Hematopoietic multipotent progenitor cell treated with erythropoietin and hydrocortisone succinate and interleukin-3 and kit ligand, for 4 days (in vitro differentiated cells): Measurements from ENCODE around the gene PDLIM4.

Experiments used
- DNase-seq: peaks from one replicate; pipeline ENCODE4 v3.0.0-alpha.2; 2015

The PDLIM4 gene

DNA sequence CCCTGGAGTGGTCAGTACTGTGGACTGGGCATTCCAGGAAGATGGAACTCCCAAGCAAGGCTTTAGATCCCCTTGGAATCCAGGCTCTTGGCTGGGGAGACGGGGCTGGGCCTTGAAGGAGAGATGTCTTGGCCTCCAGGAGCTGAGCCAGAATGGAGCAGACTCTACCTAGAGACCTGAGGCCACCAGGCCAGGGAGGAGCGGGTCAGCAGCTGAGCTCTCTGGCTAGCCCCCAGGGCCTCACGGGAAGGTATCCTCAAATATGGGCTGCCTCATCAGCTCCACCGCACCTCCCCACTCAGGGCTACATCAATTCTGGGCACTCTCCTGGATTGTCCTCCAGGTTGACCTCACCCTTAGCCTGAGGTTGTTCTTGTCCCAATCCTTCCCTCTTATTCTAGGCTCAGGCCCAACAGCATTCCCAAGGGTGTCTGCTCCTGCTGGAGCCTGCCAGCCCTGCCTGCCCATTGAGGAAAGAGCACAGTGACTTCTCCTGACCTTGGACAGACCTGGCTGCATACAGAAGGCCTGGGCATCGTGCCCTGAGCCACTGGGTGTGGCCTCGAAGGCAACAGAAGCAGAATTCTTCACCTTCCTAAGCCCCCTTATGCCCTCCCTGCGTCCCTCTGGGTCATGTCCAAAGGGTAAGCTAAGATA is 3.0 kb upstream of the PDLIM4 start:
- no peak for DNase-seq

DNA sequence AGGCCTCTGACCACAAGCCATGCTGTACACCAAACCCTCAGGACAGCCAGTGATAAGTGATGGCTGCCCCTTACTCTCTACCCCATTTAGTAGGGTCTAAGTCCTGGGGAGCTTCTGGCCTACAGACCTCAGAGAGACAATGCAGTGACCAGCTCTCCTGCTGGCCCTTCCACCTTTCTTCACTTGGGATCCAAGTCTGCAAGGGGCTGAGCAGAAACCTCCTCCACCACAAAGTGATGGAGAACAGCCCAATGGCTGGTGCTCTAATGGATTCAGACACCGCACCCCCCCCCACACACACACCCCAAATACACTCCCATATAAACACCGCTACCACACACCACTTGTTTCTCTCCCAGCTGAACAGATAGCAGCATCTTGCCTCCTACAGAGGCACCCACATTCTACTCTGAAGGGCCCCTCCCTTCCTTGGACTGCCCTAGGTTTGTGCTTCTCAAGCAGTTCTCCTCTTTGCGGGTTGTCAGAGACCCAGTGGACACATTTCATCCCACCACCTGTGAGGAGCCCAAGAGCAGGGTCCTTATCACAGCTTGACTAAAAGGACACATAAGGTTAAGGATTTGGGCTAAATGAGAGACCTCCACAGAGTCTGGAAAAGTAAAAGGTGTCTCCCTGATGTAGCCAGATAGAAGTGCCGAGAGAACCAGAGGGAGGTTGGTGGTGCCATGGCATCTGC is 1.3 kb upstream of the PDLIM4 start:
- DNase-seq: no peak

DNA sequence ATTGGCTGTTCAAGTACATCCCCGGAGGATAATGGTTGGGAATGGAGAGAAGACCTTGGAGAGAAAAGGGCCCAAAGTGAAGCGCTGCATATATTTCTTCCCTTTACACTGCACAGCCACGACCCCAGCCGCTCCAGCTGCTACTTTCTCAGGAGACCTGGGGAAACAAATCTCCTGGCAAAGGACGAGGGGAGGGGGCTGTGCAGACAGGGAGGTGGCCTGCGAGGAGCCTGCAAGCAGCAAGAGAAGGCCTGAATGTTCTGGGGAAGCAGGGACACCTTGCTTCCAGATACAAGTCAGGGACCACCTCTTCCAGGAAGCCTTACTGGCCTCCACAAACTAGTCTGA is 739 bp upstream of the PDLIM4 start:
- no peak for DNase-seq

DNA sequence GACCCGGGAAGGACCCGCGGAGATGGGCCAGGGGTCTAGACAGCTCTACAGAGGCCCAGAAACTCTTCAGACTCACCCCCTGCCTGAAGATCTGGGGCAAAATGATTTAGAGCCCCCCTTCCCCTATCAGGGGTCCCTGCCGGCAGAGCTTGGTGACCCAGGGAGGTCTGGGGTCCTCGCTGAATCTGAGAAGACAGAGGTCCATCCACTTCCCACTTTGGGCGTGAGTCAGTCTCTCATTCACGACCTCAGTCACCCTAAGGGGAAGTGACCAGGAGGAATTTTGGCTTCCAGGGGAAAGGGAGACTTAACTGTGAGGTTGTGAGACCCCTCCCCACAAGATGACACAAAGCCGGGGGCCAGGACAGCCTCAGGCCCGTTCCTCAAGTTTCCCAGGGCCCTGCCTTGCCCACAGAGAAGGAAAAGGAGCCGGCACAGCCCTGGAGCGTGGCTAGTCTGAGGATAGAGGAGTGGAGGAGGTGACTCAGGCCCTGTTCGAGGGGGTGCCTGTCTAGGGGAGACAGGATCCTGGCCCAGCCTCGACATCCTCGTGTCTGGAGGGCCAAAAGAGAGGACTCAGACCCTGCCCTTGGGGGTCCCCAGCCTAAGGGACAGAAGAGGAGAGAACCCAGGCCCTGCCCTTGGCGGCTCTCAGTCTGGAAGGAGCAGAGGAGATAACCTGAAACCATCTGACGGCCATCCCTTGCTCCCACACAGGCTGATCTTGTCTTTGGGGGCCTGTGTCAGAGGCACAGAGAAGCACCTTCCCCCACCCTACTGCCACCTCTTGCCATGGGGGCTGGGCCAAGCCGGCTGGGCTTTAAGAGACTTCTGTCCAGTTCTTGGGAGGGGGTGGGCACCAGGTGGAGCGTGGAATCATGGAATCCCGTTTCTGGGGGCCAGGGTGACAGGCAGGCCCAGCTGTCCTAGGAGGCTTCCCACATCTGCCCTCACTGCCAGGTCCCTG is 889 bp downstream of the PDLIM4 start:
- DNase-seq: no peak

DNA sequence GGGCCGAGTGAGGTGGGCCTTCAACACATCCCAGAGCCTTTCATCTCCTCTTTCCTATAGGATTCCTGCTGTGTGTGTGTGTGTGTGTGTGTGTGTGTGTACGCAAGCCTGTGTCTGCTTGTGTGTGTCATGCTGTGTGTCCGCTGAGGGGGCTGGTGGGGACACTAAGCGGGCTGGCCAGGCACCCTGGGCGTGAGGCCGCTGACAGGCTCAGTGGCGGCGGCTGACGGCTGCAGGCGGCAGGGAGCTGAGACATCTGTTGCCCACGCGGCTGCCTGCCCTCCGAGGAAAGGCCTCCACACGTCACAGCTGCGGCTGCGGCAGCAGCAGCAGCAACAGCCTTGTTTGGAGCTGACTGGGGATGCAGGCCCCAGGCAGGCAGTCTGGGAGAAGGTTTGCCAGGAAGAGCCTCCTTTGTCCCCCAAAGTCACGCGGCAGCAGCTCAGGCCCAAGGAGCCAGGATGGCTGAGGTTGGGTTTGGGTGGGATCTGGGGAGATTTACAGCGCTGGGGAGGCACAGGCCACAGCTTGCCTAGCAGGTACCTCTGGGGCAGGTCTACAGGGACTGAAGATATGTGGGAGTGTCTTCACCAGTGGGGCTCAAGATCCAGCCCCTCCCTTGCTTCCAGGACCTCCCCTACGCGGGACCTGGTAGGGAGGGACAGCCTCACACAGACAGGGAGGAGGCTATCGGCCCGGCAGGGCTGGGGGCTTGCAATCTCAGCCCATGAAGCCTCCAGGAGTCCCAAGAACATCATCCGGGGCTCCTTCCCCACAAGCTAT is 1.8 kb downstream of the PDLIM4 start:
- no peak for DNase-seq

DNA sequence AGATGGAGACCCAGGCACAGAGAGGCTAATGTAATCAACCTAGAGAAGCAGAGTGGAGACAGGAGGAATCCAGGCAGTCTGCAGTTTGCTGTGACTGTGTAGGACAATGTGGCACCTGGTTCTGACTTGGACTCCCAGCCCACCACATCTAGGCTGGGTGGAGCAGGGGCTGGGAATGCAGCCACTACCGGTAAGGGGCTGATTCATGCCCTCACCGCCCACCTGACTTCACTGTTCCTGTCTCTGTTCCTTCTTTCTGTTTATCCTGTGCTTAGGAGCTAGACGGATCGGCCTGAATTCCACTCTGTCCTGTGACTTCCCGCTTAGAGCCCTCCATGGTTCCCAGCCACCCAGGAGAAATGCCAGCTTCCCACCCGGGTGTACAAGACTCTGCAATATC is 2.6 kb downstream of the PDLIM4 start:
- DNase-seq: no peak

DNA sequence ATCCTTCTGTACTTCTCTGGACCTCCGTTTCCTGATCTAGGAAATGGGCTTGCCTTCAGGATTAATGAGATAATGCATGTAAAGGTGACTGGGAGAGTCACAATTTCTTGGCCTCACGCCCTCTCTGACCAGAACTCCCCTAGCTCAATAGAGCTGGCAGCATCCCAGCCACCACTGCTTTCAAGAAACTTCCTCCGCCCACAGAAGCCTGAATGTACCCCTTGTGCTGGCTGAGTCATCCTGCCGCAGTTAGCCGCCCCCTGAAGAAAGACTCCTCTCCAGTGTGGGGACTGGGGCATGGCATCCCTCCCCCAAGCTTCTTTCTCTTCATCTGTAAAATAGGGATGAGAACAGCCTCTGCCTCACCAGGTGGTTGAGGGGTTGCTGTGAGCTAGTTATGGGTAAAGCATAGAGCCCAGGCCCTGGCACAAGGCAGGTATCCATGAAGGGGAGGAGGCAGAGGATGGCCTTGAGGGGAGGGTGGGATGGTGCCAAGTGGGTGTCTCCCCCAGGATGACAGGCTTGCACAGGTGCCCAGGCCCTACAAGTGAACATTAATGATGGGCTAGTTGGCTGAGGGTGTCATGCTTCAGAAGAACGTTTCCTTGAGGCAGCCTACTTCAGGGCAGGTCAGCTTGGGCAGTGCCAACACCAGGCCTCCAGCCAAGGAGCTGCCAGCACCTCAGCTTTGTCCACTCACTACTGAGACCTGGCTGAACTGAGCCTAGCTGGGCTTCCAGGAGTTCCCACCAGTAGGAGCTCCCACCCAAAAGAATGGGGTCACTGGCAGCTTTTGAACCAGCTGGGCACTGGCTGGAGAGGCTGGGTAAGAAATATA is 3.4 kb downstream of the PDLIM4 start:
- DNase-seq: peak; percentile 89

DNA sequence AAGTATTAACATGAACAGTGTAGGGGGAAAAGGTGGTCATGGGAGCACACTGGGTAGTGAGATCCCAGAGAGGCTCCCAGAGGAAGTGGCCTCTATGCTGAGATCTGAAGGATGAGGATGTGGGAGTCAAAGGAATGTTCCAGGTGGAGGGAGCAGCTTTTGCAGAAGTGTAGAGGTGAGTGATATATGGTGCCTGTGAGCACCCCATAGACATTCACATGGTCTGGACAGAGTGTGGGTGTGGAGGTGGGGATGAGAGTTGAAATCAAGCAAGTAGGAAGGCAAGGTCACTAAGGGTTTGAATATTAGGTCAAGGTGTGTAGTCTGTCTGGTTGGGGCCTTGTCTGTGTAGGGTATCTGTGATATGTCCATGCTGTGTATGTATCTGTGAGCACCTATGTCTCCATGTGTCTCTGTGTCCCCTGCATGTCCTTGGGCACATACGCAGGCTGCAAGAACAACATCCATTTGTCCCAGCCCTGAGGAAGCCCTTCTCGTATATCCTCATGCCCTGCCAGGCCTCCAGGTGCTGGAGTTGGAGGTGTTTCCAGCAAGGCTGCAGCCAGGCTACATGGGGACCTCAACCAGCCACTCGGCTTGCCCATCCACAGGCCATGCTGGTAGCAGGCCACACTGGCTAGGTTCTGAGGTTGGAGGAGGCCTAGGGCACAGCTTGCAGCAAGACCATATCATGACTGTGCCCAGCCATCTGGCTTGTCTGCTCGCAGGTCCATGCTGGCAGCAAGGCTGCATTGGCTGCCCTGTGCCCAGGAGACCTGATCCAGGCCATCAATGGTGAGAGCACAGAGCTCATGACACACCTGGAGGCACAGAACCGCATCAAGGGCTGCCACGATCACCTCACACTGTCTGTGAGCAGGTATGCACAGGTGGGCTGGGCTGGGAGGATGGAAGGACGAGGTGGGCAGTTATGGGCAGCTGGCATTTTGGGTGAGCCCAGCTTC is 4.7 kb downstream of the PDLIM4 start:
- no peak for DNase-seq

DNA sequence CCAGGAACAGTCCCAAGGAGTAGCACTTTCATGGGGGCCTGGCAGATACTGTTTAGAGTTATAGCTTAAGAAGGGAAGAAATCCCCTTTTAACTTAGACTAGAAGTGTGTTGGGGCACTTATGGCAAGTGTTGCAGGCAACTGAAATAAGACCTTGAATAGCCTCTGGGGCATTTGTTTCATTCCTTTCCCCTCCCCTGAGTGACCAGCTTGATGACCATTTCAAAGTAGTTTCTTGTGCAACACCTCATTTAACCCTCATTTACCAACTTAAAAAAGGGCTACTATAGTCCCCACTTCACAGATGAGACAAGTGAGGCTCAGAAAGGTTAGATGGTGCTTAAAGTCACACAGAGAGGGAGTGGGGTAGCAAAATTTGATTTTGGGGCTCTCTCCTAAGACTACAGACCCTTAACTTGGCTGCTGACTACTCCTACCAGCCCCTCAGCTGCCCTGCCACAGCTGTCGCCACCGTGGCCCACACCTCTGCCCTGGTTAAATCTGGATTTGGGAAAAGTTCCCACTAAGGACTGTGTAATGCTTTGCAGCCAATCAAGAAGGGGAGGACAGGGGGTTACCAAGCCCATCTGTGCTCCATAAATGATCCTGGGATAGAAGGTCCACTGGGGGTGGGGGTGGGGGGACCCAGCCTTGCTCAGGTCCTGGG is 5.5 kb downstream of the PDLIM4 start:
- no peak for DNase-seq

DNA sequence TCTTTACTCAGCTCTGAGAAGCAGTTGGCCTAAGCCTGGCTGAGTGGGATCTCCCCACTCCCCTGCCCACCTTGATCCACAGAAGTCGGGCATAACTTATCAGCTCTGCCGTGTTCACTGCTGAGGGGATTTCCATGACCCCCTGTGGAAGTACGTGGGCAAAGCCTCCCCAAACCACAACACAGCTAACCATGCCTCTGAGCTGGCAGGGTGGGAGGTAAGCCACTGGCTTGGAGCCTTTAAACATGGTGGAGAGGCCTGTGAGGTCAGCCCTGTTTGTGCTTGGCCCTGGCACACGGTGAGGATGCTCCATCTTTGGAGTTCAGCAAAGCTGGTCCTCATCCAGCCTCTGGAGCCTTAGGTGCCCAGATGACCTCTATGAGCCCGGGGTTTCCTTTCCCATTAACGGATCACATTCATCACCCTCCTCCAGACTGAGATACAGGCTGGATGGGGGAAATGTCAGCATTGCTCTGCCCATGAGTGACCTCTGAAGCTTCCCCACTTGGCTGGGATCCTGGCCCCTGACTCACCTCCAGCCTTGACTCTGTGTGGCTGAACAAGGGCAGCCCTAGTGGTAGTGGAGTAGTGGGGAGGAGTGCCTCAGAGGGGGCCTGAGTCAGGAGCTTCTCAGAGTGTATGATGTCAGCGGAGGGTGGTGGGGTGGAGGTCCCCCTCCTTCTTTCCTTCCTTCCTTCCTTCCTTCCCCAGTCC is 6.2 kb downstream of the PDLIM4 start:
- no peak for DNase-seq

DNA sequence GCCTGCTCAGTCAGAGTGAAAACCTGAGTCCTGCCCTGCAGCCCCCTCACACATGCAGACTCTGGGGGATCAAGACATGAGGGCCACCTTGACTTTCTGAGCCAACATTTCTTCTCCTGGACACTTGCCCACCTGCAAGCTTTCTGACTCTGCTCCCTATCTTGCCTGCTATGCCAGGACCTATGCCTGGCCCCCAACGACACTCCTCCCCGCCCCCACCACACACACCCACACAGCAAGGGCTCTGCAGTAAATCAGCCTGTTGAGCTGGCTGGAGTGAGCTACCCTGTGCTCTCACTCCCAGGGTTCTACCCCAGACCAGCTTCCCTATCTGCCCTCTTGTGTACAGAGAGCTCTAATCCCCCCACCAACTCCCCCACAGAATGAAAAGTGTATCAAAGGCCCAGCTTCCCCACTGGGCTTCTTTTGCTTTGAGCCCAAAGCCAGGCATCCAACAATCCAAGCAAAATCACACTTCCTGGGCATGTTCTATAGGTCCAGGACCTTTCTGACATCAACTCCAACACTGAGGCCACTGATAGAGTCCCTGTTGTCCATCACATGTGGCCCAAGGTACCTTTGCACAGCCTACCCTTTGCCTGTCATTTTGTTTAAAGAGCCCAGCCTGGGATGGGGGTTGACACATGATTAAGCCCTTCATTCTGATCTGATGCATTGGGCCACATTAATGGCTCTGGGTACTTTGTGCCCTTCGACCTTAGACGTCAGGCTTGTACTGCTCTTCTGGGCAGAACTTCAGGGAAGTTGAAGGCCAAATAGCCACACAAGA is 7.2 kb downstream of the PDLIM4 start:
- no peak for DNase-seq

DNA sequence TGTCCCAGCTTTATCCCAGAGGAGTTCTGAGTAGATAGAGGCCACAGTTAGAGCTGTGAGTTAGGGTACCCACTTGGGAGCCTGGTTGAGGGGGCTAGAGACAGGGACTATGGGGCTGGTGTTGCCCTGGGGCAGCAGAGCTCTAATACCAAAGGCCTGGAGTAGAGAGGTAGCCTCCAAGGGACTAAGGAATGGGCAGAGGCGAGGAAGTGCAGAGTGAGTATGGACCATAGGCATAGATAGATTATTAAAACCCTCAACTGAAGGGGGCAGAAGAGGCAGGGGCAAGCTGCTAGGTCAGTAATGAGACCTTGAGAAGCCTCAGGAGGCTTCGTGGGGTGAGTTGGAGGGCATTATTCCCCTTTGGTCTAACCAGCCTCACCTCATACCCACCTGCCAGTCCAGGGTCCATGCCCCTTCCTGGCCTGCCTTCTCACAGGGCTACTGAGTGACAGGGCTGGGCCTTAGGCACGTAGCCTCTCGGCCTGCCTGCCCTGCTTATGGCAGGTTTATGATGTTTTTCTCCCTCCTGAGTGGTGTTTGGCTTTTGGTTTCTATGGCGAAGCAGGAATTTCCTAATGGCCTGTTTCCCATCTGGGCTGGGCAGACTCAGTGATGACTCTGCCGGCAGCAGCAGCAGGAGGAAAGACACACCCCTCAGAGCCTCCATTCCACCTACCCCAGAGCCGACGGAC is 8.0 kb downstream of the PDLIM4 start:
- DNase-seq: no peak

DNA sequence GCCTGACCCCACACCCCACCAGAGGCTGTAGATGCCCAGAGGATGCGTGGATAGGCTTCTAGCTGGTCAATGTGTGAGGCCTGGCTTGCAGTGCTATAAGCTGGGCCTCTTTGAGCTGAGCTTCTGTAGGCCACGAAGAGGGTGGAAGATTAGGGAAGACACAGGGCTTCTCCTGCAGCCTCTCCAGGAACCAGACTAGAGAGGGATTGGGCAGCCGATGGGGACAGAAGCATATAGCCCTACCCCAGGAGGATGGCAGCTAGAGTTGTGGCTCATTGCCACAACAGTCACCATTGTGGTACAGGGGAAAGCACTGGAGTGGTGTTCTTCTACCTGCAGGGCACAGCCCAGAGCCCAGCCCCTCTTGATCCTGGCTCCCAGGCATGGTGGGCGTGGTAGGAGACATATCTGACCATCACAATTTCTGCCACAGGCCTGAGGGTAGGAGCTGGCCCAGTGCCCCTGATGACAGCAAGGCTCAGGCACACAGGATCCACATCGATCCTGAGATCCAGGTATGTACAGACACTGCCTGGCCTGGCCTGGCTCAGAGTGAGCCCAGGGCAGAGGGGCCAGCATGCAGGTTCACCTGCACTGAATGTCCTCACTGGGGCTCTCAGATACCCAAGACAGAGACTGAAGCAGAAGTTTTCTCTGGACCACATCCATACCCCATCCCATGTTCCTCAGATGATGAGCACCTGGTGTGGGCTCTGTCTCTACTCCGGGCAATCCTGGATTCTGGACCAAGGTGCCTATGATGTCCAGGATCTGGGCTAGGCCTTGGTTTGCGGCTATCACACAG is 8.7 kb downstream of the PDLIM4 start:
- no peak for DNase-seq

DNA sequence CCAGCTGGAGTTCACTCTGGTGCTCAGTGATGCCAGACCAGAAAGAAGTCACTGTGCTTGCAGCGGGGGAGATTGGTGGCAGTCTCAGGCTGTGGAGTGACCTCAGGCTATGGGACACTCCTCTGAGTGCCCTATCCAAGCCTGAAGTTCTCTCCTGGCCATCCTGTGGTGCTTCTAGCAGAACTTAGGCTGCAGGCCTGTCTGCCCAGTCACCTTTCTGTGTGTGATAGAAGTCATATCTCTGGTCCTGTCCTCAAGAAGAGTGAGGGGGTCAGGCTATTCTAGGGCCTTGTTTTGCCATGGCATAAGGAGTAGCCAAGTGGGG is 9.3 kb downstream of the PDLIM4 start:
- no peak for DNase-seq

DNA sequence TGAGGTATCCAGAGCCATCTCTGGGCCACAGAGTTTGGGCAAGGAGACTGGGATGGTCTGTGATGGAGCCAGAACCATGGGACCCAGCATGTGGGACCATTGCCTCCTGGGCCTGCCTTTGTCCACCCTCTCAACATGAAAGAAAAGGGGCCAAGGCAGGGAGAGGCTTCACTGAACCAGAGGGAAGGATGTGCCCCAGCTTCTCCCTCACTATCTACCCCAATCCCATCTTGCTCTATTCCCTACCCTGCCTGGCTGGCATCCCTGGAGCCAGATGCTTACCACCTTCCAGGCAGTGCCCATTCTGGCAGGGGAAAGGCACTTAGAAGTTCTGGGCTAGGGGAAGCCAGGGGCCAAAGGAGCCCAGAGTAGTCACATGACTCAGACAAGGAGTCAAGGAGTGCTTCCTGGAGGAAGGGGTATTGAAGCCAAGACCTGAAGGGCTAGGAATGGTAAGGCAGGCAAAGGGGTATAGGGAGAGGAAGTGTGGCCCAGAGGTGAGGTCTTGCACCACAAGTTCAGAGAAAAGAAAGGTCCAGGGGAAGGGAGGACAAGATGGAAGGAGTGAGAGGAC is 9.8 kb downstream of the PDLIM4 start:
- no peak for DNase-seq

DNA sequence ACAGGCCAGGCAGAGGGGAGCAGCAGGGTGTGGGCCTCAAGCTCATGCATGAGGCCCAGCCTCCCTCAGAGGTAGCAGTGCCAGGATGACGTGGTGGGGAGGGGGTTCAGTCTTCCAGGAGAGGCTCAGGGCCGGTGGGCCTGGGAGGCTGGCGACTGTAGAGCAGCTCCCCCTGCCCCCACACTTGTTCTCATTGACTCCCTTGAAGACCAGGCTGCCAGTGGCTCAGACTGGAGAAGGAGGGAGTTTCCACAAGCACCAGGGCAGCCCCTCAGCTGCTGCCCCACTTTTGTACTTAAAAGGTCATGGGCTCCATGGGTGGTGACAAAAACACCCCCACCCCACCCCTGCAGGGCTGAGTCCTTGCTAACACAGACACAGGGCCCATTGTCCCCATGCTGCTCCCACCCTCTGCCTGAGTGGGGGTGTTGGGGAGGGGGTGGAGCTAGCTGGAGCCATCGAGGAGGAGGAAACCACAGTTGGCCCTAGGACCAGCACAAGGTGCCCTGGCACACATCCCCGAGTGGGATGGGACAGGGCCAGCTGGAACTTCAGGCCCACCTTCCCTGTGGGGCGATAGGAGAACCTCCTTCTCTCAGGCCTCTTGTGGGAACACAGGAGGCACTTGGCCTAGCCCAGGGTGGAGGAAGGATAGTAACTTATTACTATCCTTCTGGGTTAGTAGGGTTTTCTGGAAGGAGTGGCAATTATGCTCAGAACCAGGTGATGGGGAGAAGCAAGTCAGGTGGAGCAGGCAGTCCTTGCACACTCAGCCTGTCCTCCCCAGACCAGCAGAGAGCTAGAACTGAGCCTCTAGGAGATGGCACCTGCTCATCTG is 10.7 kb downstream of the PDLIM4 start:
- no peak for DNase-seq
